ENCODE results near the gene AP1S2. TPM values are rescaled to one million over a fixed set of nuclear protein-coding genes. Genes with fewer than 3 reads are reported as not detected.

AP1S2 gene
- total and polyA plus RNA-seq, 9 of the 15 experiments (the other 6 are each of a cell fraction or from before 2014, with no cell fraction given): 11.1 to 64.2 (median 25.8) TPM

- TF ChIP-seq CTCF (IDR thresholded peaks at IDR 0.05 in 2 of 3, conservative IDR thresholded peaks at IDR 0.05 in 1 of 3; ENCODE audit: insufficient read depth in 2 of 3, low read depth in 1 of 3, low read length in 3 of 3): no peak
- TF ChIP-seq MBD1 (CRISPR knock-in tag; IDR thresholded peaks at IDR 0.05): no peak
- no peak for TF ChIP-seq ZFPM2 (CRISPR knock-in tag; IDR thresholded peaks at IDR 0.05)
- TF ChIP-seq TSC22D4 (tag; IDR thresholded peaks at IDR 0.05): no peak
- TF ChIP-seq TAL1 (IDR thresholded peaks at IDR 0.05): no peak
- TF ChIP-seq ZNF324 (CRISPR knock-in tag; IDR thresholded peaks at IDR 0.05): no peak
- TF ChIP-seq DPF2 (IDR thresholded peaks at IDR 0.05): no peak
- no peak for TF ChIP-seq ZNF551 (CRISPR knock-in tag; IDR thresholded peaks at IDR 0.05)
- TF ChIP-seq, protein P1, sequence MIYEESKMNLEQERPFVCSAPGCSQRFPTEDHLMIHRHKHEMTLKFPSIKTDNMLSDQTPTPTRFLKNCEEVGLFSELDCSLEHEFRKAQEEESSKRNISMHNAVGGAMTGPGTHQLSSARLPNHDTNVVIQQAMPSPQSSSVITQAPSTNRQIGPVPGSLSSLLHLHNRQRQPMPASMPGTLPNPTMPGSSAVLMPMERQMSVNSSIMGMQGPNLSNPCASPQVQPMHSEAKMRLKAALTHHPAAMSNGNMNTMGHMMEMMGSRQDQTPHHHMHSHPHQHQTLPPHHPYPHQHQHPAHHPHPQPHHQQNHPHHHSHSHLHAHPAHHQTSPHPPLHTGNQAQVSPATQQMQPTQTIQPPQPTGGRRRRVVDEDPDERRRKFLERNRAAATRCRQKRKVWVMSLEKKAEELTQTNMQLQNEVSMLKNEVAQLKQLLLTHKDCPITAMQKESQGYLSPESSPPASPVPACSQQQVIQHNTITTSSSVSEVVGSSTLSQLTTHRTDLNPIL (CRISPR knock-in tag; IDR thresholded peaks at IDR 0.05): no peak
- TF ChIP-seq MCM7 (IDR thresholded peaks at IDR 0.05): no peak
- TF ChIP-seq, protein P2, sequence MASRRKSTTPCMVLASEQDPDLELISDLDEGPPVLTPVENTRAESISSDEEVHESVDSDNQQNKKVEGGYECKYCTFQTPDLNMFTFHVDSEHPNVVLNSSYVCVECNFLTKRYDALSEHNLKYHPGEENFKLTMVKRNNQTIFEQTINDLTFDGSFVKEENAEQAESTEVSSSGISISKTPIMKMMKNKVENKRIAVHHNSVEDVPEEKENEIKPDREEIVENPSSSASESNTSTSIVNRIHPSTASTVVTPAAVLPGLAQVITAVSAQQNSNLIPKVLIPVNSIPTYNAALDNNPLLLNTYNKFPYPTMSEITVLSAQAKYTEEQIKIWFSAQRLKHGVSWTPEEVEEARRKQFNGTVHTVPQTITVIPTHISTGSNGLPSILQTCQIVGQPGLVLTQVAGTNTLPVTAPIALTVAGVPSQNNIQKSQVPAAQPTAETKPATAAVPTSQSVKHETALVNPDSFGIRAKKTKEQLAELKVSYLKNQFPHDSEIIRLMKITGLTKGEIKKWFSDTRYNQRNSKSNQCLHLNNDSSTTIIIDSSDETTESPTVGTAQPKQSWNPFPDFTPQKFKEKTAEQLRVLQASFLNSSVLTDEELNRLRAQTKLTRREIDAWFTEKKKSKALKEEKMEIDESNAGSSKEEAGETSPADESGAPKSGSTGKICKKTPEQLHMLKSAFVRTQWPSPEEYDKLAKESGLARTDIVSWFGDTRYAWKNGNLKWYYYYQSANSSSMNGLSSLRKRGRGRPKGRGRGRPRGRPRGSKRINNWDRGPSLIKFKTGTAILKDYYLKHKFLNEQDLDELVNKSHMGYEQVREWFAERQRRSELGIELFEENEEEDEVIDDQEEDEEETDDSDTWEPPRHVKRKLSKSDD (conservative IDR thresholded peaks at IDR 0.05; ENCODE audit: low read length): no peak
- TF ChIP-seq YBX1 (IDR thresholded peaks at IDR 0.05): no peak
- TF ChIP-seq RFX7 (CRISPR knock-in tag; IDR thresholded peaks at IDR 0.05): no peak
- peak; percentile 28; the same call in 1 of the 2 replicates for TF ChIP-seq ETV5 (CRISPR knock-in tag; IDR thresholded peaks at IDR 0.05; ENCODE audit: low read depth)
- no peak for TF ChIP-seq ILF3 (IDR thresholded peaks at IDR 0.05; ENCODE audit: borderline replicate concordance)
- no peak for TF ChIP-seq NCOA1 (IDR thresholded peaks at IDR 0.05; ENCODE audit: low read depth)
- no peak for TF ChIP-seq FOXP1 (CRISPR knock-in tag; IDR thresholded peaks at IDR 0.05)
- TF ChIP-seq, protein P3, sequence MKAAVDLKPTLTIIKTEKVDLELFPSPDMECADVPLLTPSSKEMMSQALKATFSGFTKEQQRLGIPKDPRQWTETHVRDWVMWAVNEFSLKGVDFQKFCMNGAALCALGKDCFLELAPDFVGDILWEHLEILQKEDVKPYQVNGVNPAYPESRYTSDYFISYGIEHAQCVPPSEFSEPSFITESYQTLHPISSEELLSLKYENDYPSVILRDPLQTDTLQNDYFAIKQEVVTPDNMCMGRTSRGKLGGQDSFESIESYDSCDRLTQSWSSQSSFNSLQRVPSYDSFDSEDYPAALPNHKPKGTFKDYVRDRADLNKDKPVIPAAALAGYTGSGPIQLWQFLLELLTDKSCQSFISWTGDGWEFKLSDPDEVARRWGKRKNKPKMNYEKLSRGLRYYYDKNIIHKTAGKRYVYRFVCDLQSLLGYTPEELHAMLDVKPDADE (conservative IDR thresholded peaks at IDR 0.05; ENCODE audit: control insufficient read depth, low read depth, low read length): no peak
- TF ChIP-seq RBM39 (optimal IDR thresholded peaks at IDR 0.05; ENCODE audit: low read depth, low read length): no peak
- TF ChIP-seq NEUROD1 (IDR thresholded peaks at IDR 0.05; ENCODE audit: borderline replicate concordance, low read depth, low read length, partially characterized antibody): no peak
Measured at GRCh38 chrX:15854712-15855567, at the start of gene AP1S2 (continued).
